Body of pancreas (tissue), 4 donors: ENCODE measurements around the gene FER. TPM values are rescaled to one million over a fixed set of nuclear protein-coding genes. Genes with fewer than 3 reads are reported as not detected.

Experiments
- ATAC-seq: fragments of 150-250 bp; one replicate; pipeline ENCODE4 v1.9.1; 2016
- DNase-seq, 4 donors: peaks; one replicate each; pipeline ENCODE4 v3.0.0-alpha.2; 2019
- H3K27ac ChIP-seq, 4 donors: fragments of 200-600 bp; sonication (generic); 1 replicate in 3 of 4; 2 replicates in 1 of 4; pipeline versions ENCODE4 v1.5.1 to v1.6.1; 2016 to 2019; ENCODE audit warnings: mild to moderate bottlenecking in 1 of 4, mixed read lengths in 1 of 4, moderate library complexity in 1 of 4
- H3K27me3 ChIP-seq, 2 donors: fragments of 200-600 bp; sonication (generic); one replicate each; pipeline ENCODE4 v1.6.0; 2016; ENCODE audit warnings: mild to moderate bottlenecking in 1 of 2
- H3K36me3 ChIP-seq, 2 donors: fragments of 200-600 bp; sonication (generic); replicated peaks in 1 of 2; 2 replicates each; pipeline ENCODE4 v1.5.1; 2016; ENCODE audit warnings: low read depth in 2 of 2; ENCODE audit not compliant: insufficient read depth in 1 of 2
- H3K4me1 ChIP-seq: fragments of 200-600 bp; sonication (generic); one replicate; pipeline ENCODE4 v1.6.0; 2016
- H3K4me3 ChIP-seq, 2 donors: fragments of 200-600 bp; sonication (generic); 1 replicate in 1 of 2; 2 replicates in 1 of 2; pipeline ENCODE4 v1.5.1; 2016 to 2019
- H3K9me3 ChIP-seq, 3 donors: fragments of 200-600 bp; sonication (generic); 1 replicate in 2 of 3; 2 replicates in 1 of 3; pipeline ENCODE4 v1.5.1; 2016
- POLR2A ChIP-seq, 3 donors: fragments of 450-650 bp; IDR thresholded peaks; one replicate each; pipeline ENCODE4 v1.6.1; 2016; ENCODE audit warnings: antibody characterized with exemption in 3 of 3, mild to moderate bottlenecking in 2 of 3
- WGBS, 2 donors: methylation state at CpG; one replicate each; pipeline ENCODE4 v1.1.5; 2017; 5-methylcytosine and 5-hydroxymethylcytosine counted together
- intact Hi-C: fragments of 100-400 bp; cut with DNase I; formaldehyde crosslinking; loops from one replicate; pipeline ENCODE4 v1.15.1; 2023
- total RNA-seq, 2 donors: library from RNA; depleted of rRNA; stranded (reverse); fragments of >200 nt; gene quantifications; one replicate each; pipeline ENCODE4 v1.1.0, GENCODE V29; 2016
- TF ChIP-seq, protein P1 (sequence below), 7 experiments: fragments of 450-650 bp in 4 of 7; fragments of 200-600 bp in 3 of 7; sonication (generic) in 3 of 7; IDR thresholded peaks; one replicate each; pipeline ENCODE4 v1.5.1; 2016 to 2019; ENCODE audit warnings: antibody characterized with exemption in 7 of 7

Gene FER
- total RNA-seq, 2 donors from 2014 or later, result 7.9 to 13.2 TPM

DNA sequence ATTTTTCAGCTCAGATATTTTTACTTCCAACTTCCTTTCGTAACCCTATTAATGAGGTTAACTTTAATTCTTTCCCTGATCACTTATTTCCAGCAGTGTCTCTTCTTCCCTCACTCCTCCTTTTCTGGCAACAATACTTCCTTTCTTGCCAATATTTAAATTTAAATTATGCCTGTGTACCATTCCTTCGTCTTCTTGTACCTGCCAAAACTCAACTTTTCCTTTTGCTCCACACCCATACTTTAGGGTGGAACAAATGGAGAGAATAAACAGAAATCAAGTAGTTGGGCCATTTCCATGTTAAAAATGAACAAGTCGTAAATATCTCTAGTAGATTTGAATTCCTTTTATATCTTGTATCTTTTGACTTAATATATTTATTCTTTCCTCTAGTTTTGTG is 66.0 kb downstream of the FER start:
- Histone ChIP-seq H3K9me3 (no peaks in the 10 kb centered on the region), H3K4me3 (no peak overlapping the region), H3K27me3 (no peaks in the 10 kb centered on the region), H3K4me1 (no peaks in the 10 kb centered on the region), H3K27ac (no peak overlapping the region), H3K36me3 (no peaks in the 10 kb centered on the region)
- ATAC-seq (no peak), DNase-seq (no peak)
- TF ChIP-seq, protein P1, sequence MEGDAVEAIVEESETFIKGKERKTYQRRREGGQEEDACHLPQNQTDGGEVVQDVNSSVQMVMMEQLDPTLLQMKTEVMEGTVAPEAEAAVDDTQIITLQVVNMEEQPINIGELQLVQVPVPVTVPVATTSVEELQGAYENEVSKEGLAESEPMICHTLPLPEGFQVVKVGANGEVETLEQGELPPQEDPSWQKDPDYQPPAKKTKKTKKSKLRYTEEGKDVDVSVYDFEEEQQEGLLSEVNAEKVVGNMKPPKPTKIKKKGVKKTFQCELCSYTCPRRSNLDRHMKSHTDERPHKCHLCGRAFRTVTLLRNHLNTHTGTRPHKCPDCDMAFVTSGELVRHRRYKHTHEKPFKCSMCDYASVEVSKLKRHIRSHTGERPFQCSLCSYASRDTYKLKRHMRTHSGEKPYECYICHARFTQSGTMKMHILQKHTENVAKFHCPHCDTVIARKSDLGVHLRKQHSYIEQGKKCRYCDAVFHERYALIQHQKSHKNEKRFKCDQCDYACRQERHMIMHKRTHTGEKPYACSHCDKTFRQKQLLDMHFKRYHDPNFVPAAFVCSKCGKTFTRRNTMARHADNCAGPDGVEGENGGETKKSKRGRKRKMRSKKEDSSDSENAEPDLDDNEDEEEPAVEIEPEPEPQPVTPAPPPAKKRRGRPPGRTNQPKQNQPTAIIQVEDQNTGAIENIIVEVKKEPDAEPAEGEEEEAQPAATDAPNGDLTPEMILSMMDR (IDR thresholded peaks at IDR 0.05), result no peak
- TF ChIP-seq POLR2A (IDR thresholded peaks at IDR 0.05), result no peak
- WGBS, 2 donors, result 80 to 90% methylated on average over 3 of the region's 3 CpGs
- intact Hi-C loops, result no loop called here

DNA sequence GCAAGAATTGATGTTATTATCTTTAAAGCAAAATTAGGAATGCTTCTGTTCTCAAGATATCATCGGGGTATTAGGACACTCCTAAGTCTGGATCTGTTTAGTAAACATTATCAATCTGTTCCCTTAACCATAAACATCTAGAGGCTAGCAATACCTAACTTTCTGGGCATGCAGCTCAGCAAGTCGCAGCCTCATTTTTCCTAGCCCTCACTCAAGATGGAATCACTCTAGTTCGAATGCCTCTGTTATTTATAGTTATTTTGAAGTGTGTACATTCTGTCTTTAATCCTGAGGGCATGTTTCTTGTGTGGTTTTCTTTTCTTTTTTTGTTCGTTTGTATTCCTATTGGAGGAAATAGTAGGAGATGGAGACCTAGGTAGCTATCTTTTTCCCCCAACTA is 66.9 kb downstream of the FER start:
- Histone ChIP-seq H3K4me3 (no peak overlapping the region), H3K36me3 (no peaks in the 10 kb centered on the region), H3K4me1 (no peaks in the 10 kb centered on the region), H3K27me3 (no peaks in the 10 kb centered on the region), H3K9me3 (no peaks in the 10 kb centered on the region), H3K27ac (no peak overlapping the region)
- 75 to 83% methylated on average over 4 of the region's 4 CpGs for WGBS, 2 donors
- TF ChIP-seq, protein P1 (IDR thresholded peaks at IDR 0.05), result no peak
- no peak for TF ChIP-seq POLR2A (IDR thresholded peaks at IDR 0.05)
- DNase-seq, result no peak
- intact Hi-C loops, result no loop called here
- no peak for ATAC-seq

DNA sequence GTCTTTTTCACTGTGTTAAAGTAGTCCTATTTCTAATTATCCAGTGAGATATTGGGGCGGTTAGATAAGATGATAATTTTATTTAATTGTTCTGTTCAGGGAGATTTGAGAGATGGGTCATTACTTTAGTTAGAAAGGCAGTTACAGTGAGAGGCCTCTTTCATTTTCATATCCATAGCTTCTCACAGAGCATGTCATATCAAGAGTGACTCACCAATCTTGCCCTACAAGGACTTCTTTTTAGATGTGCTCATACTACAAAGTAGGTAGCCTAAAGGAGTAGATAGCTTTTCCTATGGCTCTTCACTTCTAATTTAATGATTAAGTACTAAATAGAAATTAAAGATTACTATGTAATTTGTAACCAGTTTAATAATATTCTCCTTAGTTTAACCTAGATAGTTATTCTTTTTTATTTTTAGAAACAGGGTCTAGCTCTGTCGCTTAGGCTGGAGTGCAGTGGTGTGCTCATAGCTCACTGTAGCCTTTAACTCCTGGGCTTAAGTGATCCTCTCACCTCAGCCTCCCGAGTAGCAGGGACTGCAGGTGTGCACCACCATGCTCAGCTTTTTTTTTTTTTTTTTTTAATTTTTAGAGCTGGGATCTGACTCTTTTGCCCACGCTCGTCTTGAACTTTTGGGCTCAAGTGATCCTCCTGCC is 71.0 kb downstream of the FER start:
- no peak for TF ChIP-seq POLR2A (IDR thresholded peaks at IDR 0.05)
- TF ChIP-seq, protein P1 (IDR thresholded peaks at IDR 0.05), result no peak
- Histone ChIP-seq H3K9me3 (no peaks in the 10 kb centered on the region), H3K27me3 (no peaks in the 10 kb centered on the region), H3K4me1 (no peaks in the 10 kb centered on the region), H3K36me3 (no peaks in the 10 kb centered on the region), H3K4me3 (no peak overlapping the region), H3K27ac (no peak overlapping the region)
- intact Hi-C loops, result no loop called here
- DNase-seq (no peak), ATAC-seq (no peak)
- WGBS, 2 donors, result 92 to 95% methylated on average over 5 of the region's 5 CpGs

DNA sequence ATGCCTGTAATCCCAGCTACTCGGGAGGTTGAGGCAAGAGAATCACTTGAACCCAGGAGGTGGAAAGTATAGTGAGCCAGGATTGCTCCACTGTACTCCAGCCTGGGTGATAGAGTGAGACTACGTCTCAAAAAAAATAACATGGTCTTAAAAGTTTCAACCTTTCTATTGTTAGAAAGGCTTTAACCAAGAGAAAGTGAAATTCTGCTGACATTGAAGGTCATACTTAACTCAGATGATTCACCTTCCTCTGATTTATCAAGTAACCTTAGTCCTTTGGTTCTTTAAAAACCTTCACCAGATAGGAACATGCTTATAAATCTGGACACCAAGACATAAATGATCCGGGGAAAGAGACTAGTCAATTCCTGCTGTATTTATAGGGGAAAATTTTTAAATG is 73.3 kb downstream of the FER start:
- no peaks in the 10 kb centered on the region for H3K4me1 ChIP-seq
- DNase-seq (no peak), ATAC-seq (no peak)
- H3K27me3 ChIP-seq, result no peaks in the 10 kb centered on the region
- H3K4me3 ChIP-seq, result no peak overlapping the region
- no peak overlapping the region for H3K27ac ChIP-seq
- no peaks in the 10 kb centered on the region for H3K36me3 ChIP-seq
- TF ChIP-seq POLR2A (IDR thresholded peaks at IDR 0.05), result no peak
- TF ChIP-seq, protein P1 (IDR thresholded peaks at IDR 0.05), result no peak
- intact Hi-C loops, result no loop called here
- H3K9me3 ChIP-seq, result no peaks in the 10 kb centered on the region
- WGBS, 2 donors, result 86 to 87% methylated on average over 3 of the region's 3 CpGs
